ENCODE data around the gene CHRM2. TPM values are rescaled to one million over a fixed set of nuclear protein-coding genes. Genes with fewer than 3 reads are reported as not detected.

Gene CHRM2
- total RNA-seq, 4 donors from 2014 or later, result 0.49 to 5.6 TPM; not detected in 2

DNA sequence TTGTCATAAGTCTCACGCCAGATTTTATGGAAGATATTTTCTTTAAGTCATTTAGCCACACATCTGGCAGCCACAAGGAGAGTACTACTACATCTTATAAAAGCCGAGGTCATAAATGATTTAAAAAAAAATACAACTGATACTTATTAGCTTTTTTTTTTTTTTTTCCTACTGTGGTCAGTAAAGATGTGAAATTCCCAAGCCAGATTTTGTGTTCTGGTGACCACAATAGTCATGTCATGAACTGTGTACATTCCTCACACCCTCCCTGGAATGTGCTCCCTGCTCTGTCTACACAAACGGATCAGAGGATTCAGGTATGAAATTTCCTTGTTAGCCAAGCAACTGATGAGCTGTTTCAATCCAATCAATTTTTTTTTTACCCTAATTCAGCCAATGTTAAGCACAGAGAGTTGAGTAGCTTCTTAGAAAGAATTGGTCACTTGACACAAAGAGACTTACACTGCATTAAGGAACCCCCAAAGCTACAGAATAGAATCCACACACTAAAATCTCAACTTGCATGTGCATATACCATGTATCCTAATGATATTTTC, 54.7 kb downstream of the CHRM2 start:
- no peak for DNase-seq
- Histone ChIP-seq H3K27ac (no peak overlapping the region), H3K9me3 (no peaks in the 10 kb centered on the region), H3K4me3 (no peak overlapping the region), H3K27me3 (no peaks in the 10 kb centered on the region), H3K36me3 (no peaks in the 10 kb centered on the region), H3K4me1 (no peaks in the 10 kb centered on the region)
- TF ChIP-seq POLR2A (IDR thresholded peaks at IDR 0.05), result no peak
- TF ChIP-seq, protein P1, sequence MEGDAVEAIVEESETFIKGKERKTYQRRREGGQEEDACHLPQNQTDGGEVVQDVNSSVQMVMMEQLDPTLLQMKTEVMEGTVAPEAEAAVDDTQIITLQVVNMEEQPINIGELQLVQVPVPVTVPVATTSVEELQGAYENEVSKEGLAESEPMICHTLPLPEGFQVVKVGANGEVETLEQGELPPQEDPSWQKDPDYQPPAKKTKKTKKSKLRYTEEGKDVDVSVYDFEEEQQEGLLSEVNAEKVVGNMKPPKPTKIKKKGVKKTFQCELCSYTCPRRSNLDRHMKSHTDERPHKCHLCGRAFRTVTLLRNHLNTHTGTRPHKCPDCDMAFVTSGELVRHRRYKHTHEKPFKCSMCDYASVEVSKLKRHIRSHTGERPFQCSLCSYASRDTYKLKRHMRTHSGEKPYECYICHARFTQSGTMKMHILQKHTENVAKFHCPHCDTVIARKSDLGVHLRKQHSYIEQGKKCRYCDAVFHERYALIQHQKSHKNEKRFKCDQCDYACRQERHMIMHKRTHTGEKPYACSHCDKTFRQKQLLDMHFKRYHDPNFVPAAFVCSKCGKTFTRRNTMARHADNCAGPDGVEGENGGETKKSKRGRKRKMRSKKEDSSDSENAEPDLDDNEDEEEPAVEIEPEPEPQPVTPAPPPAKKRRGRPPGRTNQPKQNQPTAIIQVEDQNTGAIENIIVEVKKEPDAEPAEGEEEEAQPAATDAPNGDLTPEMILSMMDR (IDR thresholded peaks at IDR 0.05), result no peak
- intact Hi-C loops (cut with DNase I; ENCODE audit: low total_unique reads), result no loop called here

DNA sequence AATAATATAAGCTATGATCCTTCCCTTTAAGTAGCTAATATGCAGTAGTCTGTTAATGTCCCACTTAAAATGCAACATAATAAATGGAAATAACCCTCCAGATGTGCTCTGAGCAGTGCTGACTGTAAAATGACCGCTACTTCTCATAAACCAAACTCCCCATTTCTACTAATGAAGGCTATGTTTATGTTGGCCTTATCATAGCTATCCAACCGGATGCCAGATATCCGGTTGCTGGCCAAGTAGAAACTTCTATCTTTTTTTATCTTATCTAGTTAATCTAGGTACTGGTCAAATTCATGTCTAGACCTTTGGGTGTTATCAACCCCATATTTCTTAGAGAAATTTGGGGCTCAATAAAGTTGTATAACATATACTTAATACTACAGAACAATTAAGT, 56.6 kb downstream of the CHRM2 start:
- DNase-seq, result no peak
- Histone ChIP-seq H3K9me3 (no peaks in the 10 kb centered on the region), H3K4me1 (no peaks in the 10 kb centered on the region), H3K4me3 (no peak overlapping the region), H3K36me3 (no peaks in the 10 kb centered on the region), H3K27me3 (no peaks in the 10 kb centered on the region), H3K27ac (no peak overlapping the region)
- intact Hi-C loops (cut with DNase I; ENCODE audit: low total_unique reads), result no loop called here
- TF ChIP-seq, protein P1 (IDR thresholded peaks at IDR 0.05), result no peak
- TF ChIP-seq POLR2A (IDR thresholded peaks at IDR 0.05), result no peak

DNA sequence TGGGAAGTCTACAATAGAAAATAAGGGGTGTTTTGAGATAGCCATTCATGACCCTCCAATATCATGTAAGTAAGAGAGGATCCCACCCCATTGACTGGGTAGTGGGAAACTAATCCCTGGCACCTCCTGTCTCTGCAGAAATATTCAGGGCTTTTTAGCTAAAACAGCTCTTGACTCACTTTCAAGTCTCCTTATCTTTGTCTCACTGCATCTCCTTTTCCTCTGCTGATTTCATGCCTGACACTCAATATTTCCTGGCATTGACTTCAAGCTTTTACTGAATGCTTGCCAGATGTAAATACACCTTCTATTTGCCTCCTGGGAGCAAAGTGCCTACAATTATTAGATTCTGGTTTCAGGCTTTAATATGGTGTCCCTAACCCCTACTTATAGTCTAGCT, 57.1 kb downstream of the CHRM2 start:
- intact Hi-C loops (cut with DNase I; ENCODE audit: low total_unique reads), result no loop called here
- Histone ChIP-seq H3K4me1 (no peaks in the 10 kb centered on the region), H3K36me3 (no peaks in the 10 kb centered on the region), H3K27me3 (no peaks in the 10 kb centered on the region), H3K9me3 (no peaks in the 10 kb centered on the region), H3K27ac (no peak overlapping the region), H3K4me3 (no peak overlapping the region)
- DNase-seq, result no peak
- TF ChIP-seq POLR2A (IDR thresholded peaks at IDR 0.05), result no peak
- TF ChIP-seq, protein P1 (IDR thresholded peaks at IDR 0.05), result no peak

DNA sequence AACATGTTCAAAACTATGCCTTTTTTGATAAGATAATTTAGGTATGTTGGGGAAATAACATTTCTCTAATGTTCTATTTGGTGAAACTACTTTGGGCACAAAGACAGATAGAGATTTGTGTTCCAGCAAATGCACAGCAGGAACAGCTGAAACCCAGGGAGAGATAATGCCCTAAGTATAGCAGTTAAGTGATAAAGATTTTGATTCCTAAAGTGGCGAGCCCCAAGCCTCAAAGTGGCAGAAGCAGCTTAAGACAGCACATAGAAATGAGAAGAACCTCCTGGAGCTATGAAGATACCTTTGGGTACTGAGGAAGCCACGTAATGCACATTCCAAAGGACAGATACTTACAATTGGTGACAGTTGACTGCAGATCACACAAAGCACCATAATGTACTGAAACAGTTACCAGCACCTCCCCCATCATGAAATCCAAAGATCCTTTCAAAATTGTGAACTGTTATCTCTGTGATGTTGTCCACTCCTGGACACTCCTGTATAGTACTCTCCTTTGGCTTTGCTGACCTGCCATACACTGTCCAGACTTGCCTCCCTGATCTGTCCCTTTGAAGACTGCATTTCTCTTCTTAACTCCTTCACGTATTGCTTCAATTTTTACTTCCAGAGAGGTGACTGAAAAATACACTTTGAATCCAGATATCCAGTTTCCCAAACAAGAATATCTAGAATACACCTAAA, 62.9 kb downstream of the CHRM2 start:
- Histone ChIP-seq H3K27me3 (no peaks in the 10 kb centered on the region), H3K4me3 (no peak overlapping the region), H3K4me1 (no peaks in the 10 kb centered on the region), H3K27ac (no peak overlapping the region), H3K9me3 (no peaks in the 10 kb centered on the region), H3K36me3 (no peaks in the 10 kb centered on the region)
- no peak for DNase-seq
- TF ChIP-seq POLR2A (IDR thresholded peaks at IDR 0.05), result no peak
- TF ChIP-seq, protein P1 (IDR thresholded peaks at IDR 0.05), result no peak
- intact Hi-C loops (cut with DNase I; ENCODE audit: low total_unique reads), result no loop called here

DNA sequence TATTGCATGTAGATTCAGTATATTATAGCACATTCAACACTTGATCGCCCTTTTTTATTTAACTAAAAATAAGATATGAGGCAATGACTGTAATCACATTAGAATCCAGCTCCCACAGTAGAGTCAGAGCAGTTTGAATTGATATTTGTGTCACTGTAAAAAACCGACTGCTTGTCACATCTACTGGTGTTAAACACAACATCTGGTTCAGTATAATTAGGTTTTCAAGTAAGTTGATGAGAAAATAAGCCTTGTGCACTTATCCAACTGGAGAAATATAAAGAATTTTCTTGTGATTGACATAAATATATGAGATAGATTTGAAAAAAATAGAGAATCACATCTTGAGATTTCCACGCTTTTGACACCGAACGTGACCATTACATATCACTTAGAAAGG, 69.0 kb downstream of the CHRM2 start:
- Histone ChIP-seq H3K36me3 (no peaks in the 10 kb centered on the region), H3K4me3 (no peak overlapping the region), H3K9me3 (no peaks in the 10 kb centered on the region), H3K27me3 (no peaks in the 10 kb centered on the region), H3K4me1 (no peaks in the 10 kb centered on the region), H3K27ac (no peak overlapping the region)
- TF ChIP-seq POLR2A (IDR thresholded peaks at IDR 0.05), result no peak
- TF ChIP-seq, protein P1 (IDR thresholded peaks at IDR 0.05), result no peak
- intact Hi-C loops (cut with DNase I; ENCODE audit: low total_unique reads), result no loop called here
- no peak for DNase-seq

All from uterus (tissue), 4 donors.